OCI-LY3 (cell line): Measurements from ENCODE around the gene INTS1.

Experiments used
- H2AFZ ChIP-seq: fragments of 200-600, 300-600 bp; shearing (Covaris generic); 2 replicates; pipeline ENCODE4 v1.6.0; 2014; ENCODE audit warnings: antibody characterized with exemption, low read depth, low read length
- H3K27ac ChIP-seq: fragments of 200-600, 300-600 bp; sonication (generic); 2 replicates; pipeline ENCODE4 v1.5.1; 2014; ENCODE audit warnings: mild to moderate bottlenecking, low read length, moderate library complexity, mixed read lengths
- H3K27me3 ChIP-seq: fragments of 200-600, 300-600 bp; sonication (generic); 2 replicates; pipeline ENCODE4 v1.6.1; 2014; ENCODE audit warnings: low read depth, low read length, mixed read lengths
- H3K36me3 ChIP-seq: fragments of 200-600, 300-600 bp; sonication (generic); replicated peaks from 2 replicates; pipeline ENCODE3; 2014; ENCODE audit warnings: low read depth, low read length, mixed read lengths
- H3K4me1 ChIP-seq: fragments of 300-600, 200-600 bp; sonication (generic); 2 replicates; pipeline ENCODE4 v1.6.1; 2014; ENCODE audit warnings: low read length, mixed read lengths
- H3K4me2 ChIP-seq: fragments of 200-600, 300-600 bp; sonication (generic); 2 replicates; pipeline ENCODE4 v1.6.1; 2014; ENCODE audit warnings: low read length, mixed read lengths
- H3K4me3 ChIP-seq: fragments of 300-600, 200-600 bp; sonication (generic); 2 replicates; pipeline ENCODE4 v1.5.1; 2014; ENCODE audit warnings: antibody characterized with exemption, mild to moderate bottlenecking, low read length, moderate library complexity
- H3K79me2 ChIP-seq: fragments of 300-600, 200-600 bp; shearing (Covaris generic); 2 replicates; pipeline ENCODE4 v1.6.1; 2014; ENCODE audit warnings: mild to moderate bottlenecking, low read length, mixed read lengths
- H3K9ac ChIP-seq: fragments of 300-600, 200-600 bp; shearing (Covaris generic); 2 replicates; pipeline ENCODE4 v1.6.0; 2014; ENCODE audit warnings: mild to moderate bottlenecking, low read length, moderate library complexity
- H3K9me3 ChIP-seq: fragments of 200-600, 300-600 bp; shearing (Covaris generic); 2 replicates; pipeline ENCODE4 v1.6.1; 2014; ENCODE audit warnings: low read length, mixed read lengths; ENCODE audit not compliant: insufficient read depth
- H4K20me1 ChIP-seq: fragments of 200-600, 300-600 bp; sonication (generic); 2 replicates; pipeline ENCODE4 v1.6.1; 2016; ENCODE audit warnings: low read length, mixed read lengths; ENCODE audit not compliant: insufficient read depth
- CTCF ChIP-seq: fragments of 200-600, 300-600 bp; sonication (generic); IDR thresholded peaks from 2 replicates; pipeline ENCODE4 v1.5.1; 2014; ENCODE audit warnings: antibody characterized with exemption, low read length, low read depth
- EZH2phosphoT487 ChIP-seq: fragments of 200-600 bp; shearing (Covaris generic); IDR thresholded peaks from 2 replicates; pipeline ENCODE4 v1.6.1; 2018; ENCODE audit warnings: antibody characterized with exemption, mixed run types, low read depth

INTS1 gene

GRCh38 chr7:1500064-1500807 is 4.0 kb downstream of the INTS1 start:
- Histone ChIP-seq H3K27me3 (no peaks in the 10 kb centered on the region), H3K79me2 (peaks cover 28% of the 10 kb centered on the region), H2AFZ (no peak overlapping the region), H3K27ac (no peak overlapping the region), H3K9ac (no peak overlapping the region), H3K9me3 (no peaks in the 10 kb centered on the region), H3K4me3 (no peak overlapping the region), H3K36me3 (no peaks in the 10 kb centered on the region), H3K4me2 (no peak overlapping the region), H4K20me1 (no peaks in the 10 kb centered on the region), H3K4me1 (0 out of 2 replicates have a peak, but pooled peaks cover 2% of the 10 kb centered on the region)
- TF ChIP-seq EZH2phosphoT487, result no peak

- Histone ChIP-seq H3K36me3 (no peaks in the 10 kb centered on the region), H4K20me1 (no peaks in the 10 kb centered on the region), H3K4me1 (no peaks in the 10 kb centered on the region), H3K27me3 (no peaks in the 10 kb centered on the region), H3K4me3 (no peak overlapping the region), H3K27ac (no peak overlapping the region), H3K4me2 (no peak overlapping the region), H3K79me2 (peaks cover 28% of the 10 kb centered on the region), H2AFZ (no peak overlapping the region), H3K9me3 (no peaks in the 10 kb centered on the region), H3K9ac (no peak overlapping the region)
- TF ChIP-seq EZH2phosphoT487 (no peak), CTCF (no peak)
Observed at GRCh38 chr7:1499367-1500029, 4.7 kb downstream of the INTS1 start.

- Histone ChIP-seq H3K27me3 (no peaks in the 10 kb centered on the region), H4K20me1 (no peaks in the 10 kb centered on the region), H3K4me2 (no peak overlapping the region), H3K36me3 (no peaks in the 10 kb centered on the region), H3K9ac (no peak overlapping the region), H3K79me2 (peaks cover 23% of the 10 kb centered on the region), H3K4me3 (no peak overlapping the region), H2AFZ (no peak overlapping the region), H3K27ac (no peak overlapping the region), H3K9me3 (no peaks in the 10 kb centered on the region), H3K4me1 (no peaks in the 10 kb centered on the region)
- TF ChIP-seq CTCF (no peak), EZH2phosphoT487 (no peak)
Observed at GRCh38 chr7:1498370-1499305, 5.6 kb downstream of the INTS1 start.

- H4K20me1 ChIP-seq, result no peaks in the 10 kb centered on the region
- no peaks in the 10 kb centered on the region for H3K36me3 ChIP-seq
- H3K9me3 ChIP-seq, result no peaks in the 10 kb centered on the region
- H3K27ac ChIP-seq, result no peak overlapping the region
- no peaks in the 10 kb centered on the region for H3K27me3 ChIP-seq
- H3K79me2 ChIP-seq, result peaks cover 10% of the 10 kb centered on the region
- H3K4me1 ChIP-seq, result no peaks in the 10 kb centered on the region
- H3K9ac ChIP-seq, result no peak overlapping the region
- TF ChIP-seq CTCF (no peak), EZH2phosphoT487 (no peak)
- H3K4me2 ChIP-seq, result no peak overlapping the region
- no peak overlapping the region for H2AFZ ChIP-seq
- no peak overlapping the region for H3K4me3 ChIP-seq
Observed at GRCh38 chr7:1497293-1497927, 6.8 kb downstream of the INTS1 start.
